ENCODE results near the gene GNAI3.

GNAI3 gene

GRCh38 chr1:109534307-109534858 lies 14.0 kb upstream of the GNAI3 start:
- H2AK5ac ChIP-seq (ENCODE audit: low read depth, low read length), result no peak overlapping the region
- peaks cover 11 to 12% of the 10 kb centered on the region in 2 donors for H3K4me1 ChIP-seq (ENCODE audit: control insufficient read depth in 2 of 2, insufficient read depth in 1 of 2, low read depth in 1 of 2, low read length in 2 of 2)
- no peaks in the 10 kb centered on the region for H3K9me3 ChIP-seq (replicated peaks in 1 of 2; ENCODE audit: control insufficient read depth in 2 of 2, insufficient read depth in 1 of 2, low read depth in 1 of 2, low read length in 2 of 2)
- no peak overlapping the region for H4K8ac ChIP-seq (ENCODE audit: low read depth, low read length)
- H2AFZ ChIP-seq (ENCODE audit: low read length), result no peak overlapping the region
- H3K4me3 ChIP-seq (ENCODE audit: low read length in 2 of 2), result no peak overlapping the region
- H3K27ac ChIP-seq (replicated peaks; ENCODE audit: low read length), result no peak overlapping the region
- H3K36me3 ChIP-seq (replicated peaks in 1 of 2; ENCODE audit: control insufficient read depth in 2 of 2, insufficient read depth in 2 of 2, low read length in 2 of 2), result no peaks in the 10 kb centered on the region
- no peaks in the 10 kb centered on the region for H3K79me1 ChIP-seq (ENCODE audit: low read depth, low read length)
- no CpG with 5 or more reads among the region's 1 CpG for WGBS, 2 donors (ENCODE audit: extremely low coverage in 2 of 2, insufficient read length in 2 of 2, insufficient replicate concordance in 1 of 2)
- H3K4ac ChIP-seq (ENCODE audit: low read length), result no peak overlapping the region
- no peak overlapping the region for H3K23ac ChIP-seq (ENCODE audit: low read depth, low read length, poor library complexity)
- H3K4me2 ChIP-seq (ENCODE audit: insufficient read depth, low read length, poor library complexity, severe bottlenecking), result no peak overlapping the region
- no peak overlapping the region for H3K9ac ChIP-seq (ENCODE audit: low read depth, low read length, poor library complexity)
- H2BK15ac ChIP-seq (ENCODE audit: low read length), result no peak overlapping the region
- no peak overlapping the region for H4K91ac ChIP-seq (ENCODE audit: low read depth, low read length, poor library complexity)
- H3K18ac ChIP-seq (ENCODE audit: low read length), result no peak overlapping the region
- H3K14ac ChIP-seq (ENCODE audit: low read length), result no peak overlapping the region
- H2BK5ac ChIP-seq (ENCODE audit: low read length), result no peak overlapping the region
- DNase-seq (ENCODE audit: low spot score), result no peak
- peaks cover 0 to 48% (median 0%) of the 10 kb centered on the region in 3 experiments for H3K27me3 ChIP-seq (ENCODE audit: control insufficient read depth in 3 of 3, insufficient read depth in 3 of 3, low read depth in 1 of 3, low read length in 3 of 3)
- no peak overlapping the region for H2BK12ac ChIP-seq (ENCODE audit: low read length)
- no peak overlapping the region for H2BK120ac ChIP-seq (ENCODE audit: low read depth, low read length)

- peak overlapping the region; percentile 12 for H2AFZ ChIP-seq (ENCODE audit: low read length)
- WGBS, 2 donors (ENCODE audit: extremely low coverage in 2 of 2, insufficient read length in 2 of 2, insufficient replicate concordance in 1 of 2), result no CpG with 5 or more reads among the region's 4 CpGs
- no peak overlapping the region for H2AK5ac ChIP-seq (ENCODE audit: low read depth, low read length)
- no peak overlapping the region for H3K23ac ChIP-seq (ENCODE audit: low read depth, low read length, poor library complexity)
- peaks cover 0 to 47% (median 0%) of the 10 kb centered on the region in 3 experiments for H3K27me3 ChIP-seq (ENCODE audit: control insufficient read depth in 3 of 3, insufficient read depth in 3 of 3, low read depth in 1 of 3, low read length in 3 of 3)
- no peak overlapping the region for H3K4ac ChIP-seq (ENCODE audit: low read length)
- no peak overlapping the region for H2BK12ac ChIP-seq (ENCODE audit: low read length)
- peaks cover 6 to 11% of the 10 kb centered on the region in 2 donors for H3K4me1 ChIP-seq (ENCODE audit: control insufficient read depth in 2 of 2, insufficient read depth in 1 of 2, low read depth in 1 of 2, low read length in 2 of 2)
- no peak for DNase-seq (ENCODE audit: low spot score)
- no peaks in the 10 kb centered on the region for H3K9me3 ChIP-seq (replicated peaks in 1 of 2; ENCODE audit: control insufficient read depth in 2 of 2, insufficient read depth in 1 of 2, low read depth in 1 of 2, low read length in 2 of 2)
- no peak overlapping the region for H3K14ac ChIP-seq (ENCODE audit: low read length)
- H3K9ac ChIP-seq (ENCODE audit: low read depth, low read length, poor library complexity), result no peak overlapping the region
- no peak overlapping the region for H3K4me3 ChIP-seq (ENCODE audit: low read length in 2 of 2)
- H3K79me1 ChIP-seq (ENCODE audit: low read depth, low read length), result no peaks in the 10 kb centered on the region
- no peaks in the 10 kb centered on the region for H3K36me3 ChIP-seq (replicated peaks in 1 of 2; ENCODE audit: control insufficient read depth in 2 of 2, insufficient read depth in 2 of 2, low read length in 2 of 2)
- no peak overlapping the region for H2BK15ac ChIP-seq (ENCODE audit: low read length)
- H3K18ac ChIP-seq (ENCODE audit: low read length), result no peak overlapping the region
- H4K8ac ChIP-seq (ENCODE audit: low read depth, low read length), result no peak overlapping the region
- H2BK5ac ChIP-seq (ENCODE audit: low read length), result no peak overlapping the region
- H3K27ac ChIP-seq (replicated peaks; ENCODE audit: low read length), result no peak overlapping the region
- H2BK120ac ChIP-seq (ENCODE audit: low read depth, low read length), result no peak overlapping the region
- no peak overlapping the region for H3K4me2 ChIP-seq (ENCODE audit: insufficient read depth, low read length, poor library complexity, severe bottlenecking)
- no peak overlapping the region for H4K91ac ChIP-seq (ENCODE audit: low read depth, low read length, poor library complexity)
Measured at GRCh38 chr1:109535481-109535880, 12.9 kb upstream of the GNAI3 start.

- Histone ChIP-seq H3K9ac (ENCODE audit: low read depth, low read length, poor library complexity) (no peak overlapping the region), H2BK15ac (ENCODE audit: low read length) (peak overlapping the region; percentile 9), H3K14ac (ENCODE audit: low read length) (no peak overlapping the region), H2BK120ac (ENCODE audit: low read depth, low read length) (no peak overlapping the region), H3K4me1 (ENCODE audit: control insufficient read depth in 2 of 2, insufficient read depth in 1 of 2, low read depth in 1 of 2, low read length in 2 of 2) (peaks cover 6 to 11% of the 10 kb centered on the region in 2 donors), H3K27me3 (ENCODE audit: control insufficient read depth in 3 of 3, insufficient read depth in 3 of 3, low read depth in 1 of 3, low read length in 3 of 3) (peaks cover 0 to 47% (median 0%) of the 10 kb centered on the region in 3 experiments), H3K4me2 (ENCODE audit: insufficient read depth, low read length, poor library complexity, severe bottlenecking) (no peak overlapping the region), H3K4me3 (ENCODE audit: low read length in 2 of 2) (no peak overlapping the region), H2BK12ac (ENCODE audit: low read length) (no peak overlapping the region), H3K18ac (ENCODE audit: low read length) (no peak overlapping the region), H3K23ac (ENCODE audit: low read depth, low read length, poor library complexity) (no peak overlapping the region), H4K8ac (ENCODE audit: low read depth, low read length) (no peak overlapping the region), H3K27ac (replicated peaks; ENCODE audit: low read length) (no peak overlapping the region), H3K4ac (ENCODE audit: low read length) (no peak overlapping the region), H2BK5ac (ENCODE audit: low read length) (no peak overlapping the region), H2AK5ac (ENCODE audit: low read depth, low read length) (no peak overlapping the region), H2AFZ (ENCODE audit: low read length) (peak overlapping the region; percentile 12), H3K79me1 (ENCODE audit: low read depth, low read length) (no peaks in the 10 kb centered on the region), H3K36me3 (replicated peaks in 1 of 2; ENCODE audit: control insufficient read depth in 2 of 2, insufficient read depth in 2 of 2, low read length in 2 of 2) (no peaks in the 10 kb centered on the region), H3K9me3 (replicated peaks in 1 of 2; ENCODE audit: control insufficient read depth in 2 of 2, insufficient read depth in 1 of 2, low read depth in 1 of 2, low read length in 2 of 2) (no peaks in the 10 kb centered on the region), H4K91ac (ENCODE audit: low read depth, low read length, poor library complexity) (no peak overlapping the region)
- no CpG with 5 or more reads among the region's 5 CpGs for WGBS, 2 donors (ENCODE audit: extremely low coverage in 2 of 2, insufficient read length in 2 of 2, insufficient replicate concordance in 1 of 2)
- no peak for DNase-seq (ENCODE audit: low spot score)
Measured at GRCh38 chr1:109535971-109536491, 12.4 kb upstream of the GNAI3 start.

GRCh38 chr1:109537450-109538178 lies 10.8 kb upstream of the GNAI3 start:
- no peak overlapping the region for H3K4me2 ChIP-seq (ENCODE audit: insufficient read depth, low read length, poor library complexity, severe bottlenecking)
- no peak overlapping the region for H3K27ac ChIP-seq (replicated peaks; ENCODE audit: low read length)
- no CpG with 5 or more reads among the region's 9 CpGs for WGBS, 2 donors (ENCODE audit: extremely low coverage in 2 of 2, insufficient read length in 2 of 2, insufficient replicate concordance in 1 of 2)
- H3K36me3 ChIP-seq (replicated peaks in 1 of 2; ENCODE audit: control insufficient read depth in 2 of 2, insufficient read depth in 2 of 2, low read length in 2 of 2), result no peaks in the 10 kb centered on the region
- peaks cover 0 to 45% (median 0%) of the 10 kb centered on the region in 3 experiments for H3K27me3 ChIP-seq (ENCODE audit: control insufficient read depth in 3 of 3, insufficient read depth in 3 of 3, low read depth in 1 of 3, low read length in 3 of 3)
- H4K91ac ChIP-seq (ENCODE audit: low read depth, low read length, poor library complexity), result no peak overlapping the region
- no peak overlapping the region for H4K8ac ChIP-seq (ENCODE audit: low read depth, low read length)
- no peak overlapping the region for H2BK15ac ChIP-seq (ENCODE audit: low read length)
- no peak overlapping the region for H3K18ac ChIP-seq (ENCODE audit: low read length)
- no peak overlapping the region for H3K9ac ChIP-seq (ENCODE audit: low read depth, low read length, poor library complexity)
- H2BK5ac ChIP-seq (ENCODE audit: low read length), result no peak overlapping the region
- no peak overlapping the region for H2AK5ac ChIP-seq (ENCODE audit: low read depth, low read length)
- no peak overlapping the region for H2AFZ ChIP-seq (ENCODE audit: low read length)
- no peak for DNase-seq (ENCODE audit: low spot score)
- no peak overlapping the region for H3K4ac ChIP-seq (ENCODE audit: low read length)
- H3K14ac ChIP-seq (ENCODE audit: low read length), result no peak overlapping the region
- no peak overlapping the region for H2BK120ac ChIP-seq (ENCODE audit: low read depth, low read length)
- H2BK12ac ChIP-seq (ENCODE audit: low read length), result no peak overlapping the region
- no peak overlapping the region for H3K4me3 ChIP-seq (ENCODE audit: low read length in 2 of 2)
- H3K79me1 ChIP-seq (ENCODE audit: low read depth, low read length), result no peaks in the 10 kb centered on the region
- no peaks in the 10 kb centered on the region for H3K9me3 ChIP-seq (replicated peaks in 1 of 2; ENCODE audit: control insufficient read depth in 2 of 2, insufficient read depth in 1 of 2, low read depth in 1 of 2, low read length in 2 of 2)
- peaks cover 3 to 6% of the 10 kb centered on the region in 2 donors for H3K4me1 ChIP-seq (ENCODE audit: control insufficient read depth in 2 of 2, insufficient read depth in 1 of 2, low read depth in 1 of 2, low read length in 2 of 2)
- no peak overlapping the region for H3K23ac ChIP-seq (ENCODE audit: low read depth, low read length, poor library complexity)
